ENCODE data around the gene ABCC3.
"Not testable (repeated sequence)": the region's sequence is repeated elsewhere in the genome, so short reads cannot be mapped to it uniquely, and the experiment has no call there.

Gene ABCC3

GRCh38 chr17:50668025-50668837 lies 33.5 kb downstream of the ABCC3 start:
- no peak for DNase-seq

- no peak for DNase-seq
These were observed 34.3 kb downstream of the ABCC3 start for GRCh38 chr17:50668838-50669581.

- DNase-seq, result no peak
These were observed 37.4 kb downstream of the ABCC3 start for GRCh38 chr17:50672071-50672470.

DNA sequence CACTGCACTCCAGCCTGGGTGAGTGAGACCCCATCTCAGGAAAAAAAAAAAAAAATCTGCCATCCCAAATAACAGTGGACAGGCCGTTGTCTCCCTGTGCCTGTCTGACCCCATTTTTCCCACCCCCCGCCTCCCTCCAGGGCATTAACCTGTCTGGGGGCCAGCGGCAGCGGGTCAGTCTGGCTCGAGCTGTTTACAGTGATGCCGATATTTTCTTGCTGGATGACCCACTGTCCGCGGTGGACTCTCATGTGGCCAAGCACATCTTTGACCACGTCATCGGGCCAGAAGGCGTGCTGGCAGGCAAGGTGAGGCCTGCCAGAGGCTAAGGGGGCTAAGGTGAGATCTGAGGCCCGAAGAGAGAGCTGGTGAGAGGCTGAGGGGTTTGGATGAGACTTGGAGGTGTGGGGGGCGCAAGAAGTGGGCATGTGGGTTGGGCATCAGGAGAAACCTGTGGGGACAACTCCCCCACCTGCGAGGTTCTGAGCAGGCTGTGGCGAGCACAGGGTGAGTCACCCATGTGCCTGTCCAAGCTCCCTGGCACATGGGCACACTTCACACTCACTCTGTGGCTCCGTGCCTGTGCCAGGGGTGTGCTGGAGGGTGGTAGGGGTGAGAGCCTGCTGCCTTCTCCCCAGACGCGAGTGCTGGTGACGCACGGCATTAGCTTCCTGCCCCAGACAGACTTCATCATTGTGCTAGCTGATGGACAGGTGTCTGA lies 38.3 kb downstream of the ABCC3 start:
- no peak for DNase-seq

GRCh38 chr17:50675190-50675589 lies 40.5 kb downstream of the ABCC3 start:
- DNase-seq, result no peak

- no peak for DNase-seq
These were observed 40.9 kb downstream of the ABCC3 start for GRCh38 chr17:50675627-50676026.

- DNase-seq, result no peak
These were observed 41.6 kb downstream of the ABCC3 start for GRCh38 chr17:50676065-50676975.

DNA sequence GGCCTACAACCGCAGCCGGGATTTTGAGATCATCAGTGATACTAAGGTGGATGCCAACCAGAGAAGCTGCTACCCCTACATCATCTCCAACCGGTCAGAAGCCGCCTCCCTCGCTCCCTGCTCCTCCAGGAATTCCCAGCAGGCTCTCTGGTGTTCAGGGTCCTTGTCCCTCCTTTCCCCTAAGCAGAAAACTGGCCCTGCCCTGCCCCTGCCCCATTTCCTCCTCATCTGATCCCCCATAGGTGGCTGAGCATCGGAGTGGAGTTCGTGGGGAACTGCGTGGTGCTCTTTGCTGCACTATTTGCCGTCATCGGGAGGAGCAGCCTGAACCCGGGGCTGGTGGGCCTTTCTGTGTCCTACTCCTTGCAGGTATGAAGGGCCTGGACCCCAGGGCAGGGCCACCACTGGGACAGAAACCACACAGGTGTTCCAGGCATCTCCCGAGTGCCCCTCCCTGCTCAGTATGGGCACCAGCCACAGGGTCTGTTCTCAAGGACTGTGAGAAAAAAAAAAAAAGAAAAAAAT lies 43.2 kb downstream of the ABCC3 start:
- no peak for DNase-seq

DNA sequence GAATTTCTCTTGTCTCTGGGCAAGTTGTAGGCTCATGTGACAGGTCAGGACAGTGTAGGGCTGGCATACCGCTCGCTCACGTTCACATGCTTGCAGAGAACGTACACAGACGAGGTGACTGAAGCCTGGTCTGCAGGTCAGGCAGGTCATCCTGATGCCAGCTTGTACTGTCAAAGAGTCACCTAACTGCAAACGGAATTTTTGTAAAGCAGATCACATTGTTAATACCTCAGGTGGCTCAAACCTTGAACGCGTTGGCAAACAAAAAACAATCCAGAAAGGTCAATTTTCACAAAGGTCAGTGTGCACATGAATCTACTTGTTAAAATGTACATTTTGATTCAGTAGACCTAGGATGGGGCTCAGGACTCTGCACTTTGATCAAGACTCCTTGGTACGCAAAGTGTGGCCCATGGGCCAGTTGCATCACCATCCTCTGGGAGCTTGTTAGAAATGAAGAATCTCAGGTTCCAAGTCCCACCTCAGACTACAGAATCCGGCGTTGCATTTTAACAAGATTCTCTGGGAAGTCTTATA lies 44.4 kb downstream of the ABCC3 start:
- no peak for DNase-seq

GRCh38 chr17:50680126-50680525 lies 45.4 kb downstream of the ABCC3 start:
- no peak for DNase-seq

- DNase-seq, result not testable (repeated sequence)
These were observed 46.0 kb downstream of the ABCC3 start for GRCh38 chr17:50680543-50681262.

DNA sequence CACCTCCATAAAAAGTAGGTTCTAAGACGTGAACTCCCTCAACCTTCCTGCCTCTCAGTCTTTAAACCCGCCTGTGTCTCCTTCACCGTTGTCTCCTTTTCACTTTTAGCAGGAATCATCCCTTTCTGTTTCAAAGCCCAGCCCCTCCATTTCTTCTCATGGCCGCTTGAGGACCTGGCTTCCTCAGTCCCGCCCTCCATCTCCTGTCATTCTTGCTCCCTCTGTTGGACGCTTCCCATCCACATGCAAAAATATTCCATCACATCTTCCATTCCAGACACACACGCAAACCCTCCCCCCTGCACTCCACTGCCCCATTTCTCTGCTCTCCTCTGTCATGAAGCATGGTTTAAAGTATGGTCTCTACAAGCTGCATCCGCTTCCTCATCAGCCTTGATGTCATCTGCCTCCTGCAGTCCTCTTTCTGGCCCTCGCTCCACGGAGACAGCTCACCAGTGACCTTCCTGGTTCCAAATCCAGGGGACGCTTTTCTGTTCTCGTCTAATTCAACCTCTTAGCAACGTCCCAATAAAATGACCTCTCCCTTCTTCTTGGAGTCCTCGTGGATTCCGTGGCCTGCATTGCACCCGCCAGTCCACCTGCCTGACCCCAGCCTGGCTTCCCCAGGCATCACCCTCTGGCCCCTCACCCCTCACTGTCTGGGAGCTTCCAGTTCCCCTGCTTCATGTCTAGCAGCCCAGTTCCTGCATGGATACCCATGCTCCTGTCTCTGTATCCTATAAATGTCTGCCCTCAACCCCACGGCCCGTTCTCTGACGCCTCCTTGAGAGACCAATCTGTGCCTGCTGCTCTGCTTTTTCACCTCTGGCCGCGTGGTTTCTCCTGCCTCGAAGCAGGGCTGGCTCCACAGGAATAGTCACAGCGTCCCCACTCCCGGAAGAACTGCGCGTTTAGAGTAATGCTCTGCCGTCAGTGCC lies 46.9 kb downstream of the ABCC3 start:
- no peak for DNase-seq

GRCh38 chr17:50682441-50682840 lies 47.8 kb downstream of the ABCC3 start:
- DNase-seq, result no peak

DNA sequence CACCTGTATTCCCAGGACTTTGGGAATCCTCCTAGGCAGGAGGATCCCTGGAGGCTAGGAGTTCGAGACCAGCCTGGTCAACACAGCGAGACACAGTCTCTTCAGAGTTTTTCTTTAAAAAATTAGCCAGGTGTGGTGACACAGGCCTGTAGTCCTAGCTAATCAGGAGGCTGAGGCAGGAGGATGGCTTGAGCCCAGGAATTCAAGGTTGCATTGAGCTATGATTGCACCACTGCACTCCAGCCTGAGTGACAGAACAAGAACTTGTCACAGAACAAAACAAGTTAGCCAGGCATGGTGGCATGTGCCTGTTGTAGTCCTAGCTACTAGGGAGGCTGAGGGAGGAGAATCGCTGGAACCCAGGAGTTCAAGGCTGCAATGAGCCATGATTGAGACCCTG lies 48.3 kb downstream of the ABCC3 start:
- DNase-seq, result no peak

GRCh38 chr17:50683434-50684287 lies 49.0 kb downstream of the ABCC3 start:
- DNase-seq, result no peak

GRCh38 chr17:50684288-50684611 lies 49.6 kb downstream of the ABCC3 start:
- DNase-seq, result no peak

DNA sequence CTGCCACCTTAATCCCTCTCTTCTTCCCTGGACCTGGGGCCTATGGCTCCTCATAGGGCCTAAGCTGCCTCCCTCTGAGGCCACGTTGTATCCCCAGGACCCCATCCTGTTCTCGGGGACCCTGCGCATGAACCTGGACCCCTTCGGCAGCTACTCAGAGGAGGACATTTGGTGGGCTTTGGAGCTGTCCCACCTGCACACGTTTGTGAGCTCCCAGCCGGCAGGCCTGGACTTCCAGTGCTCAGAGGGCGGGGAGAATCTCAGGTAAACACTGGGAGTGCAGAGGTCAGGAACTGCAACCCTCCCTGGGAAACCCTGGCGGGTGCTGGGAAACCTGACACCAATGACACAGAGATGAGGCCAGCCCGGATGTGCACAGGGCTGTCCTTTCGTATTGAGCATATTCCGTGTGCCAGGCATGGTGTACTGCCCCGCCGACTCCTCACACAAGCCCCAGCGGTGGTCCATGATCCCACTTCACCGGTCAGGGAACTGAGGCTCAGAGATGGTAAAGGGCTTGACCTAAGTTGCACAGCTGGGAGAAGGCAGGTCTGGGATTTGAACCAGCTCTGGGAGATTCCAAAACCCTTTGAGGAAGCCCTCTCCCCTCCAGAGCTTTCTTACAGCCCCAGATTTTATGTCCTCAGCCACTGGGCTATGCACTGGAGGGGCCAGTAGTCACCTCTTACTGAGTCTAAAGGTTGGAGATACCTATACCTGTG lies 50.1 kb downstream of the ABCC3 start:
- DNase-seq, result no peak

GRCh38 chr17:50685334-50685665 lies 50.6 kb downstream of the ABCC3 start:
- no peak for DNase-seq

All from NCI-H2107 (cell line).